SK-N-MC (cell line): Measurements from ENCODE around the gene PRDM15.

Experiments
- EZH2 ChIP-seq: fragments of 200-600 bp; sonication (generic); IDR thresholded peaks from one replicate; pipeline ENCODE4 v1.6.1; 2017; ENCODE audit warnings: antibody characterized with exemption
- FOXP2 ChIP-seq: optimal IDR thresholded peaks from 2 replicates; pipeline ENCODE3; 2011; ENCODE audit warnings: mild to moderate bottlenecking, moderate library complexity; ENCODE audit not compliant: insufficient read depth; ENCODE audit errors: extremely low read length, control extremely low read depth
- POLR2AphosphoS5 ChIP-seq: IDR thresholded peaks from 2 replicates; pipeline ENCODE4 v1.6.1; 2012; ENCODE audit warnings: mild to moderate bottlenecking, low read depth, low read length, borderline replicate concordance

- TF ChIP-seq POLR2AphosphoS5 (no peak), EZH2 (no peak), FOXP2 (no peak)
Measured at GRCh38 chr21:41774467-41775148, 104.5 kb downstream of the PRDM15 start.
